Measurements from ENCODE around the gene PPP4R3B. TPM values are rescaled to one million over a fixed set of nuclear protein-coding genes. Genes with fewer than 3 reads are reported as not detected.

The PPP4R3B gene
- total and polyA plus RNA-seq, 2 of the 13 experiments (the other 11 are each of a cell fraction or from before 2014, with no cell fraction given) = 24.2 to 53.0 TPM

DNA sequence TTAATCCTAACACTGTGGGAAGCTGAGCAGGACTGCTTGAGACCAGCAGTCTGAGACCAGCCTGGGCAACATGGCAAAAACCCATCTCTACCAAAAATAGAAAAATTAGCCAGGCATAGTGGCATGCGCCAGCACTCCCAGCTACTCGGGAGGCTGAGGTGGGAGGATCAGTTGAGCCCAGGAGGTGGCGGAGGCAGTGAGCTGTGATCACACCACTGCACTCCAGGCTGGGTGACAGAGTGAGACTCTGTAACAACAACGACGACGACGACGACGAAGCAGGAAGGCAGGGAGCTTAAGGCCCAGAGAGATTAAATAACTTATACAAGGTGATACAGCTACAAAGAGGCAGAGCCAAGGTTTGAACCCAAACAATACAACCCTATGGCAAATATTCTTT, 60.6 kb downstream of the PPP4R3B start:
- CTCF ChIA-PET (ENCODE audit: low intra/inter-chr PET ratio, low total read pairs) = no interaction called here
- Histone ChIP-seq H3K36me3 (replicated peaks in 1 of 2; ENCODE audit: control insufficient read depth in 1 of 2, insufficient read depth in 2 of 2, low read length in 2 of 2) (peaks cover 24 to 79% of the 10 kb centered on the region in 2 experiments), H3K4me1 (ENCODE audit: insufficient read depth, low read length) (no peaks in the 10 kb centered on the region), H3K4me2 (ENCODE audit: low read depth, low read length) (no peak overlapping the region), H3K27ac (ENCODE audit: extremely low read length, insufficient read depth, low read length) (no peak overlapping the region), H2AFZ (ENCODE audit: low read length) (no peak overlapping the region), H3K4me3 (replicated peaks in 1 of 3; ENCODE audit: insufficient read depth in 1 of 3, low read depth in 2 of 3, low read length in 3 of 3) (no peak overlapping the region), H4K20me1 (ENCODE audit: insufficient read depth, low read length) (no peaks in the 10 kb centered on the region), H3K27me3 (ENCODE audit: control insufficient read depth in 1 of 2, insufficient read depth in 2 of 2, low read length in 2 of 2) (no peaks in the 10 kb centered on the region), H3K9me3 (ENCODE audit: low read length) (peaks cover 10% of the 10 kb centered on the region; the same call in 1 of the 2 replicates), H3K9ac (ENCODE audit: insufficient read depth, low read depth, low read length) (no peak overlapping the region), H3K79me2 (ENCODE audit: insufficient read depth, low read length) (no peaks in the 10 kb centered on the region)
- in situ Hi-C loops (cut with HindIII; ENCODE audit: extremely low pct_ligation_motif_present, low pct_unique_long_range_greater_than_20kb) (no loop called here), intact Hi-C loops (cut with micrococcal nuclease; ENCODE audit: unreplicated experiment) (no loop called here)
- ATAC-seq = no peak
- no TSS peak for BruUV-seq (replicated peaks)
- no peak for FAIRE-seq
- WGBS (ENCODE audit: low lambda C conversion rate) = 95% methylated on average over 9 of the region's 9 CpGs
- TF ChIP-seq ZNF335 (CRISPR knock-in tag; IDR thresholded peaks at IDR 0.05) (no peak), RBM22 (optimal IDR thresholded peaks at IDR 0.05; ENCODE audit: low read length) (peak; percentile 42)
- POLR2A ChIA-PET = no interaction called here
- DNase-seq (ENCODE audit: low spot score) = no peak

DNA sequence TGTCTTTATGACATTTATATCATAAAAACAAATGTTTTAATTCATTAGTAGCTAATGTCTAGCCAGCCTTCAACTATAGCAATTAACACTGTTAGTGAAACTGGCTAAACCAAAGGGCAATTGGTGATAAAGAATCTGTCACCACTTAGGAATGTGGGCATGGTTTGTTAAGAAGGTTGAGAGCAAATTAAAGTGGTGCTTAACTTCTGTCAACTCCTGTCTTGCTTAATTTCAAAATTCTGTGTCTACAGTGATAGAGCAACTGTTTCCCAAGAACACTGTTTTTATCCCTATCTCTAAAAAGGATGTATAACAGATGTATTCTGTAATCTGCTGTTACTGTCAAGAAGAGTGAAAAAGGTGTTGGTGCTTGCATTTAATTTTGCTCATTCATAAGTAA, 61.4 kb downstream of the PPP4R3B start:
- no peak overlapping the region for H2AFZ ChIP-seq (ENCODE audit: low read length)
- ATAC-seq (no peak), FAIRE-seq (no peak), DNase-seq (ENCODE audit: low spot score) (no peak)
- no peak for TF ChIP-seq LCORL (IDR thresholded peaks at IDR 0.05)
- no peak for TF ChIP-seq LCORL (CRISPR knock-in tag; IDR thresholded peaks at IDR 0.05)
- TF ChIP-seq ETV6 (CRISPR knock-in tag; conservative IDR thresholded peaks at IDR 0.05) = no peak
- TF ChIP-seq ZNF746 (CRISPR knock-in tag; IDR thresholded peaks at IDR 0.05) = no peak
- no peak for TF ChIP-seq ZIK1 (CRISPR knock-in tag; IDR thresholded peaks at IDR 0.05; ENCODE audit: borderline replicate concordance, low read depth)
- no peak for TF ChIP-seq ZFAT (CRISPR knock-in tag; conservative IDR thresholded peaks at IDR 0.05)
- no peak for TF ChIP-seq KAT7 (CRISPR knock-in tag; IDR thresholded peaks at IDR 0.05; ENCODE audit: borderline replicate concordance)
- no peak for TF ChIP-seq ZNF30 (CRISPR knock-in tag; IDR thresholded peaks at IDR 0.05)
- TF ChIP-seq KDM4B (CRISPR knock-in tag; IDR thresholded peaks at IDR 0.05) = no peak
- TF ChIP-seq XBP1 (CRISPR knock-in tag; IDR thresholded peaks at IDR 0.05) = no peak
- no peak overlapping the region for H3K27ac ChIP-seq (ENCODE audit: extremely low read length, insufficient read depth, low read length)
- H3K9ac ChIP-seq (ENCODE audit: insufficient read depth, low read depth, low read length) = no peak overlapping the region
- CTCF ChIA-PET (ENCODE audit: low intra/inter-chr PET ratio, low total read pairs) = no interaction called here
- no peaks in the 10 kb centered on the region for H3K4me1 ChIP-seq (ENCODE audit: insufficient read depth, low read length)
- no peaks in the 10 kb centered on the region for H3K79me2 ChIP-seq (ENCODE audit: insufficient read depth, low read length)
- H3K9me3 ChIP-seq (ENCODE audit: low read length) = 0 out of 2 replicates have a peak, but pooled peaks cover 2% of the 10 kb centered on the region
- no TSS peak for BruUV-seq (replicated peaks)
- POLR2A ChIA-PET = no interaction called here
- H3K27me3 ChIP-seq (ENCODE audit: control insufficient read depth in 1 of 2, insufficient read depth in 2 of 2, low read length in 2 of 2) = no peaks in the 10 kb centered on the region
- no peaks in the 10 kb centered on the region for H4K20me1 ChIP-seq (ENCODE audit: insufficient read depth, low read length)
- no peak overlapping the region for H3K4me3 ChIP-seq (replicated peaks in 1 of 3; ENCODE audit: insufficient read depth in 1 of 3, low read depth in 2 of 3, low read length in 3 of 3)
- no peak overlapping the region for H3K4me2 ChIP-seq (ENCODE audit: low read depth, low read length)
- peaks cover 26 to 73% of the 10 kb centered on the region in 2 experiments for H3K36me3 ChIP-seq (replicated peaks in 1 of 2; ENCODE audit: control insufficient read depth in 1 of 2, insufficient read depth in 2 of 2, low read length in 2 of 2)
- in situ Hi-C loops (cut with HindIII; ENCODE audit: extremely low pct_ligation_motif_present, low pct_unique_long_range_greater_than_20kb) (no loop called here), intact Hi-C loops (cut with micrococcal nuclease; ENCODE audit: unreplicated experiment) (no loop called here)
